NCI-H748 treated with DMSO at 0.1 percent for 48 hours (cell line): ENCODE results near the gene AOAH.

Experiments used
- DNase-seq: peaks from one replicate; lab custom pipeline; 2025; lab: John Stamatoyannopoulos, UW

Gene AOAH

GRCh38 chr7:36629351-36629750 is 94.9 kb downstream of the AOAH start:
- DNase-seq: no peak

- DNase-seq: no peak
These were observed 96.5 kb downstream of the AOAH start for GRCh38 chr7:36627836-36628235.

DNA sequence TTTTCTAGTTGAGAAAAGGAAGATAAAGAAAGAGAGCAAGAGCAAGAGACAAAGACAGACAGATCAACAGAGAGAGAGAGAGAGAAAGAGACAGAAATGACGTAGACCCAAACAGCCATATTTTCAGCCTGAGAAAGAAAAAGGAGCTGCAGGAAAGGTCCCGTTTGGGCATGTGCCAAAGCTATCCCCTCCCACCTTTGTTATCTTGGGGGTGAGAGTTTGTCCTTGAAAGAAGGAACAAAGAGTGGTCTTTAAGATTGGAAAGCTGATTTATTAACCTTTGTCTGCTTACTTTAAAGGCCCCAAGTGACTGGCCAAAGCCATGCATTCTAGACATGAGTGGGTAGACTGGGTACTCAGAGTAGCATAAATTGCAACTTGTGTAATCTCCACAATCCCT is 98.2 kb downstream of the AOAH start:
- no peak for DNase-seq

DNA sequence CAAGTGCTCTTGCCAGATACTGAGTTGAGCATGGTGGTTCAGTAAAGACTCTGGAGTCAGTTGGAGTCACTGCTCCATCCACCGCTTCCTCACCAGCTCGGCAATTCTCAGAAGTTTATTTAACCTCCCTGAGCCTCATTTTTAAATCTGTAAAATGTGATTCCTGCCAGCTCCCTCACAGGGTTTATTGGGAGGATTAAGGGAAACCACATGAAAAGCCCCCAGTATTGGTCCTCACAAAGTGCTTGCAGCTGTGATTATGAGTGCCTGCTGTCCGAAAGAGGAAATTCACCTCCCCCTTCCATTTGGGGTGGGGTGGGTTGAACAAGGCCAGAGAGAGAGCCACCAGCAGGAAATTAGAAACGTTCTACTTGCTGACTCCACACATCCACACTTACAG is 99.0 kb downstream of the AOAH start:
- no peak for DNase-seq

GRCh38 chr7:36623247-36623646 is 101.0 kb downstream of the AOAH start:
- no peak for DNase-seq

DNA sequence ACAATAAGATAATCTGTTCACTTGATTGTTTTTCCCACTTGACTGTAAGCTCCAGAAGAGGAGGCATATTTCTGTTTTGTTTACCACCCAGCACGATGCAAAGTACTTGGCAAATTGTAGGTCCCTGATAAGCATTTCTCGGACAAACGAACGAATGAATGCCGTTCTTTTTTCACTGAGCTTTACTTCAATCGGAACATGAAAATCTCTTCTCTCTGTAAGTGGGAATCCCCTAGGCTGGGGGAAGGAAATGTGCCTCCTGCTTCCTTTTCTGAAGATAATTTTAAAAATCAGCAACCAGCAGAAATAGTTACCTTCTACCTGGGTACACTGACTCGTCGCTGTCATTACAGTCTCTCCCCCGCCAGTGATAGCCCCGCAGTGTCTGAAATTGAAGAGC is 102.9 kb downstream of the AOAH start:
- no peak for DNase-seq

- DNase-seq: no peak
These were observed 104.1 kb downstream of the AOAH start for GRCh38 chr7:36620166-36620708.

- no peak for DNase-seq
These were observed 106.9 kb downstream of the AOAH start for GRCh38 chr7:36617408-36617807.

GRCh38 chr7:36615852-36616540 is 108.3 kb downstream of the AOAH start:
- no peak for DNase-seq

GRCh38 chr7:36614959-36615358 is 109.3 kb downstream of the AOAH start:
- no peak for DNase-seq

DNA sequence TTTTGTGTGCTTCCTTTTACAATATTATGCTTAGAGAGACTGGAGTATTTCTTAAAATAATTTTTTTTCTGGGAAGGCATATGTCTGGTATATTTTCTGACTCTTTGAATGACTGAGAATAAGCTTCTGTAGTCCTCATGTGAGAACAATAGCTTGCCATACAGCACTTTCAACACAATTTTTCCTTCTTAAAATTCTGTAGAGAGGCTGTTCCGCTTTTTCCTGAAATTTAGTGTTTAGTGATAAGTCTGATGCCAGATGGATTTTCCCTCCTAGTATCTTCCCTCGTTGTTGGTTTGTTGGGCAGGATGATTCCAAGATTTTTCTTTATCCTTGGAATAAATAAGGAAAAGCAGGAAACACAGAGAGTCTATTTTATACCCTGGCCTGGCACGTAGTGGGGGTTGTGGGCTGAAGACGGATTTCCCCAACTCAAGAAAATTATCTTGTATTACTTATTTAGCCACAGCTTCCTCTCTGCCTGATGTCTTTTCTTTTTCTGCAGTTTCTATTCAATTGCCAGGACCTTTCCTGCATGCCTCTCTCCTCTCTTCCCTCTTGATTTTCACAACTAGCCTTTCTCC is 111.2 kb downstream of the AOAH start:
- DNase-seq: no peak

GRCh38 chr7:36611703-36612102 is 112.6 kb downstream of the AOAH start:
- no peak for DNase-seq

- no peak for DNase-seq
These were observed 116.6 kb downstream of the AOAH start for GRCh38 chr7:36607721-36608095.

DNA sequence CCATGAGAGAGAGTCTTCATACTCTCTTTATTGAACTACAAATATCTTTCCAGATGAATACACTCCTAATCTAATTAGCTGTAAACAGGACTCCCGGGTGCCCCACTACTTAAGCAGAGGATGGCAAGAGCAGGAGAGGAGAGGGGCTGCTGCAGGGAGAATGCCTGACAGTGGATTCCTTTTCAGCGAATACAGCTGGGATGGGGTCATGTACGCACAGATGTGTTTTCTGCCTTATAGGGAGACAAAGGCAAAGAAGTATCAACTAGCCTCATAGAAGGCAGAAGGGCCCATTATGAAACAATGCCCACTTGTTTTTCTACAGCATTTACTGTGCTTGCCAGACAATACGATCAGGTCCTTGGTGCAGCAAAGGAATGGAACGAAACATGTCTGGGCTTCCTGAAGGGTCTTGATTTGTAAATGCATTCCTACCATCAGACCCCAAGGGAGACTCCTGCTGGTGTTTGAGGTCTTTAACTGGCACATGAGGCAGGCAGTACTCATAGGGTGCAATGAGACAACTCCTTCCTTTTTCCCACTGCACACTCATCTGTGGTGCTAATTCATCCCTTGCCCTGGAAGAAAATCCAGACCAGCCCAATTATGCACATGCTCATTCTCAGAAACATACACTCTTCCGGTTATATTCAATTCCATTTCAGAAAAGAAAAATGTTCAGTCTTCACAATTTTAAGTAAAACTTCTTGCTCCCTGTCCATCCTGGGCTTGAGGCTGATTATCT is 117.1 kb downstream of the AOAH start:
- no peak for DNase-seq

DNA sequence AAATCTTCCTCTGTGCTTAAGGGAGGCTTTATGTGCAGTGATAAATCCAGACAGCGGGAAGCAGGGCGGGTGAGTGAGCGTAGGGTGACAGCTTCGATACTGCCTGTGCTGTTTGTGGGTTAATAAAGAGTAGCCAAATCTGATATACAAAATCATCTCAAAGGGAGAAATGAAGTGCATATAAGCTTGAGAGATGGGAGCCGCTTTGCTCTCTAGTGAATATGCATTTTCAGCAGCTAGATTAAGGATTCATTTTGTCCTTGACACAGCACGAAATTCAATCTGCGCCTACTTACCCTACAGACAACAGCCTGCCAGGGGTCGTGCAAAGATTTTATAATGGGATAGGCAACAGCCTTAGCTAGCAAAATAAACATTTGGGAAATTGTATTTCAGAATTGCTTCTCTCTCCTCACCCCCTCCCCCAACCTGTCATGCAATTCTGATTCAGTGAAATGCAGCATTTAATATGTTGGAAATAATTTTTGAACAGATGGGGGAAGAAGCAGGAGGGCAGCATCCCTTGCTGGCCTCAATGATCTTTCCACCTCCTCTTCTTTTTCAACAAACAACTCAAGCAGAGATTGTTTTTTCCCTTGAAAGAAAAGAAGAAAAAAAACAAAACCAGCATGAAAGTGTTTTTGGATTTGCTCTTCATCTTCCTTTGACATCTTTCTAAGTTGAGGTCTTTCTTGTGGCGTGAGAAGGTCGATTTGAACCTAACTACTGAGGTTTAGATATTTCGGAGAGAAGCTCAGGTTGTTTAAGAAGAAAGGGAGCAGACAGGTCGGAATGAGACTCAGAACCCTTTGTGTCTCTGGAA is 117.9 kb downstream of the AOAH start:
- DNase-seq: no peak

GRCh38 chr7:36605261-36606051 is 118.8 kb downstream of the AOAH start:
- no peak for DNase-seq

- no peak for DNase-seq
These were observed 119.5 kb downstream of the AOAH start for GRCh38 chr7:36604806-36605205.

GRCh38 chr7:36602934-36603887 is 121.1 kb downstream of the AOAH start:
- no peak for DNase-seq

DNA sequence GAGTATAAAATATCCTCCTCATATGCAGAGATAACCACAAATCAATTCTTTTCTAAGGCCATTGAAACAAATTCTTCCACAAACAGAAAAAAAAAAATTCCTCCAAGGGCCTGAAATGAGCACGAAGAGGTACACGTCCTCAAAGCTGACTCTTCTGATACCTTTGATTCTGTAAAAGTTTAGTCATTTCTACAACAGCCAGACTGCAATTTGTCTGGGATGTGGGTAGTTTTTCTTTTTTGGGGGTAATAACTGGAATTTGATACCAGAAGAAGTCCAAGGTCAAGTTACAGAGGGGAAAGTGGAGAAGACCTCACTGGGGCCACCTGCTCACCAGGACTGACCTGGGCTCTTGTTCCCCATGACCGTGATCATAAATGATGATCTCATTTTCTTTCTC is 121.8 kb downstream of the AOAH start:
- DNase-seq: no peak

DNA sequence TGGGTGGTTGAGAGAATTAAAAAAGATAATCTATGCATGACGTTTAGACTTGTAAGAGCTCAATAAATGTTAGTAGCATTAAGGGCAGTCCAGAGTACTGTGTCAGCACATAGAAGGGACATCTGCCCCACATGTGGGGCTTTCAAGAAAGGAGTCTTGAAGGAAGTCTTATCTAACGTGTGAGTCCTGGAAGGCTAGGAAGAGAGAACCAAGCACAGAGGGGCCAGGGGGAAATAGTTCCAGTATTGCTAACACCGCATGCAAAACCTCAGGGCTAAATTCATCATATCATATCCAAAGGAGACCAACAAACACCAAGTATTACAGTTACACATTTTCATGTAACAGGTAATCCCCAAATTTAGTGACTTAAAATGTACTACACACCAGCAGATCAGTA is 122.7 kb downstream of the AOAH start:
- no peak for DNase-seq
